ENCODE results near the gene HEBP1.
A peak's percentile ranks its signal among the peaks of the same experiment; 100 is the strongest.

HEBP1 gene

GRCh38 chr12:12990700-12991468, 9.2 kb downstream of the HEBP1 start:
- DNase-seq = no peak

- DNase-seq = no peak
These were observed 12.6 kb downstream of the HEBP1 start for GRCh38 chr12:12987421-12987820.

GRCh38 chr12:12986775-12987331, 13.2 kb downstream of the HEBP1 start:
- no peak for DNase-seq

GRCh38 chr12:12985817-12986408, 14.2 kb downstream of the HEBP1 start:
- DNase-seq = peak in 1 of 2 donors; percentile 53

GRCh38 chr12:12984149-12984548, 15.9 kb downstream of the HEBP1 start:
- DNase-seq = no peak

- peak in 1 of 2 donors; percentile 20 for DNase-seq
These were observed 16.5 kb downstream of the HEBP1 start for GRCh38 chr12:12983420-12984035.

GRCh38 chr12:12982331-12982730, 17.7 kb downstream of the HEBP1 start:
- no peak for DNase-seq

GRCh38 chr12:12979731-12980259, 20.3 kb downstream of the HEBP1 start:
- DNase-seq = no peak

- DNase-seq = no peak
These were observed 20.9 kb downstream of the HEBP1 start for GRCh38 chr12:12979126-12979525.

- no peak for DNase-seq
These were observed 22.8 kb downstream of the HEBP1 start for GRCh38 chr12:12977231-12977630.

GRCh38 chr12:12976366-12976765, 23.7 kb downstream of the HEBP1 start:
- DNase-seq = peak in 1 of 2 donors; percentile 56

- peak; percentile 35 to 64 for DNase-seq
These were observed 24.6 kb downstream of the HEBP1 start for GRCh38 chr12:12975322-12976077.

- DNase-seq = no peak
These were observed 25.9 kb downstream of the HEBP1 start for GRCh38 chr12:12974211-12974610.

GRCh38 chr12:12973019-12973418, 27.0 kb downstream of the HEBP1 start:
- DNase-seq = no peak

GRCh38 chr12:12965836-12966235, 34.2 kb downstream of the HEBP1 start:
- no peak for DNase-seq

- peak; percentile 19 to 44 for DNase-seq
These were observed 35.8 kb downstream of the HEBP1 start for GRCh38 chr12:12964255-12964654.

GRCh38 chr12:12960639-12961209, 39.3 kb downstream of the HEBP1 start:
- no peak for DNase-seq

- no peak for DNase-seq
These were observed 41.2 kb downstream of the HEBP1 start for GRCh38 chr12:12958886-12959285.

- no peak for DNase-seq
These were observed 45.0 kb downstream of the HEBP1 start for GRCh38 chr12:12954878-12955625.

- DNase-seq = no peak
These were observed 45.7 kb downstream of the HEBP1 start for GRCh38 chr12:12954356-12954755.

- DNase-seq = no peak
These were observed 48.0 kb downstream of the HEBP1 start, which contains the start of gene GPRC5D for GRCh38 chr12:12952036-12952435. GPRC5D (minus strand) TSS chr12:12952170; CDS start chr12:12950384, 1,786 bp downstream.

All from inflammatory macrophage (primary cell).